Activated T-helper 1 cell treated with anti-CD3 and anti-CD28 coated beads, Interleukin-12 subunit alpha, Interleukin-12 subunit beta, Interleukin-2, Interleukin-4 antibody, amounts not matched to agents 30 ng/mL and 10 ng/mL and 1 ng/mL, durations not matched to agents 14 hours and 24 hours and 36 hours (primary cell): ENCODE measurements around the gene MS4A14. TPM values are rescaled to one million over a fixed set of nuclear protein-coding genes. Genes with fewer than 3 reads are reported as not detected.

Experiments
- total RNA-seq: library from RNA; stranded (reverse); gene quantifications from 2 replicates; pipeline ENCODE4 v1.2.3, GENCODE V29; 2022

MS4A14 gene
- total RNA-seq, 1 donor from 2014 or later = not detected

Other genes starting within 250 kb of the MS4A14 start
- gene MS4A6A, start 213.4 kb upstream of the MS4A14 start, total RNA-seq = not detected in 2 replicates
- not detected in 2 replicates for gene MS4A4E, start 153.3 kb upstream of the MS4A14 start, total RNA-seq
- not detected in 2 replicates for gene MS4A4A, start 115.8 kb upstream of the MS4A14 start, total RNA-seq
- not detected in 2 replicates for gene MS4A6E, start 69.2 kb upstream of the MS4A14 start, total RNA-seq
- gene MS4A7, start 17.9 kb upstream of the MS4A14 start, total RNA-seq = not detected in 2 replicates
- not detected in 2 replicates for gene MS4A5, start 33.1 kb downstream of the MS4A14 start, total RNA-seq
- gene MS4A1, start 59.4 kb downstream of the MS4A14 start, total RNA-seq = not detected in 2 replicates
- not detected in 2 replicates for gene MS4A12, start 96.3 kb downstream of the MS4A14 start, total RNA-seq
- not detected in 2 replicates for gene MS4A13, start 118.9 kb downstream of the MS4A14 start, total RNA-seq